D721Med (cell line): ENCODE results near the gene ANTXR2.
A peak's percentile ranks its signal among the peaks of the same experiment; 100 is the strongest.

Source experiments
- DNase-seq: peaks from one replicate; pipeline ENCODE4 v3.0.0; 2011; ENCODE audit warnings: low spot score; ENCODE audit not compliant: insufficient read length
- FAIRE-seq: peaks from 2 replicates; lab custom pipeline; 2011; peaks lifted over from hg19 to GRCh38; lab: Jason Lieb, UNC
- CTCF ChIP-seq: IDR thresholded peaks from 2 replicates; pipeline ENCODE4 v1.5.1; 2012; ENCODE audit warnings: mild to moderate bottlenecking, control low read depth; ENCODE audit not compliant: insufficient read depth; ENCODE audit errors: missing control alignments

ANTXR2 gene

GRCh38 chr4:80112236-80112635, 39.2 kb upstream of the ANTXR2 start:
- DNase-seq (no peak), FAIRE-seq (no peak)
- no peak for TF ChIP-seq CTCF

GRCh38 chr4:80111276-80111675, 38.2 kb upstream of the ANTXR2 start:
- FAIRE-seq (no peak), DNase-seq (no peak)
- no peak for TF ChIP-seq CTCF

GRCh38 chr4:80107374-80107773, 34.3 kb upstream of the ANTXR2 start:
- peak; percentile 41 for FAIRE-seq
- DNase-seq, result no peak
- TF ChIP-seq CTCF, result no peak

GRCh38 chr4:80104927-80105326, 31.9 kb upstream of the ANTXR2 start:
- no peak for DNase-seq
- no peak for FAIRE-seq
- TF ChIP-seq CTCF, result no peak

- FAIRE-seq (no peak), DNase-seq (no peak)
- no peak for TF ChIP-seq CTCF
These were observed 30.6 kb upstream of the ANTXR2 start for GRCh38 chr4:80103629-80104028.

- FAIRE-seq (no peak), DNase-seq (no peak)
- no peak for TF ChIP-seq CTCF
These were observed 28.7 kb upstream of the ANTXR2 start for GRCh38 chr4:80101792-80102116.

- no peak for FAIRE-seq
- no peak for TF ChIP-seq CTCF
- no peak for DNase-seq
These were observed 28.2 kb upstream of the ANTXR2 start for GRCh38 chr4:80101071-80101791.
